Keratinocyte (primary cell): ENCODE results near the gene YTHDF2.

Experiments
- EZH2 ChIP-seq: IDR thresholded peaks from one replicate; pipeline ENCODE4 v1.6.1; 2012; ENCODE audit warnings: inconsistent platforms, mild to moderate bottlenecking, low read length, moderate library complexity
- TF ChIP-seq, protein P1 (sequence below), 3 experiments: IDR thresholded peaks in 1 of 3; conservative IDR thresholded peaks in 1 of 3; optimal IDR thresholded peaks in 1 of 3; 2 replicates in 2 of 3; 3 replicates in 1 of 3; pipeline versions ENCODE3 to v1.5.1; 2011; ENCODE audit warnings: low read length in 3 of 3, mild to moderate bottlenecking in 3 of 3, moderate library complexity in 2 of 3, control low read depth in 1 of 3, inconsistent platforms in 1 of 3; ENCODE audit not compliant: insufficient read depth in 2 of 3; ENCODE audit errors: extremely low read depth in 1 of 3

DNA sequence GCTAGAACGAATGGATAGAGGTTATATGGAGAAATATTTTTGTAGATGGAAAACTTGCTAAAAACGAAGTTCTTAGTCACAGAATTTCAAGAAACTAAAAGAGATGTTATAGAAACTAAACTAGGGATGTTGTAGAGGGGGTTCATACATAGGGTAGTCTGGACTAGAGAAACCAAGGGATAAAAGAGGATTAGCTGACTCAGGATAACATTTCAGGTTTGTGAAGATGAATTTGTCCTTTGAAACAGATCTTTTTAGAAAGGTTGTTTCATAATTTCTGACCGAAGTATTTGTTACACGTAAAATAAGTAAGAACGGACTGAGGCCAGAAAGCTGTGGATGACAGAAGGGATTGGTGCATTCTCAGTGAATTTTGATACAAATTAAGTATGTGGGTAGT is 13.6 kb downstream of the YTHDF2 start:
- TF ChIP-seq EZH2: no peak
- TF ChIP-seq, protein P1, sequence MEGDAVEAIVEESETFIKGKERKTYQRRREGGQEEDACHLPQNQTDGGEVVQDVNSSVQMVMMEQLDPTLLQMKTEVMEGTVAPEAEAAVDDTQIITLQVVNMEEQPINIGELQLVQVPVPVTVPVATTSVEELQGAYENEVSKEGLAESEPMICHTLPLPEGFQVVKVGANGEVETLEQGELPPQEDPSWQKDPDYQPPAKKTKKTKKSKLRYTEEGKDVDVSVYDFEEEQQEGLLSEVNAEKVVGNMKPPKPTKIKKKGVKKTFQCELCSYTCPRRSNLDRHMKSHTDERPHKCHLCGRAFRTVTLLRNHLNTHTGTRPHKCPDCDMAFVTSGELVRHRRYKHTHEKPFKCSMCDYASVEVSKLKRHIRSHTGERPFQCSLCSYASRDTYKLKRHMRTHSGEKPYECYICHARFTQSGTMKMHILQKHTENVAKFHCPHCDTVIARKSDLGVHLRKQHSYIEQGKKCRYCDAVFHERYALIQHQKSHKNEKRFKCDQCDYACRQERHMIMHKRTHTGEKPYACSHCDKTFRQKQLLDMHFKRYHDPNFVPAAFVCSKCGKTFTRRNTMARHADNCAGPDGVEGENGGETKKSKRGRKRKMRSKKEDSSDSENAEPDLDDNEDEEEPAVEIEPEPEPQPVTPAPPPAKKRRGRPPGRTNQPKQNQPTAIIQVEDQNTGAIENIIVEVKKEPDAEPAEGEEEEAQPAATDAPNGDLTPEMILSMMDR (optimal IDR thresholded peaks at IDR 0.05 in 1 of 3, IDR thresholded peaks at IDR 0.05 in 1 of 3, conservative IDR thresholded peaks at IDR 0.05 in 1 of 3; ENCODE audit: extremely low read depth in 1 of 3, insufficient read depth in 2 of 3, low read length in 3 of 3): no peak
